ENCODE data around the gene SYT3. TPM values are rescaled to one million over a fixed set of nuclear protein-coding genes. Genes with fewer than 3 reads are reported as not detected.

Gene SYT3
- total RNA-seq, 2 experiments from 2014 or later: not detected

DNA sequence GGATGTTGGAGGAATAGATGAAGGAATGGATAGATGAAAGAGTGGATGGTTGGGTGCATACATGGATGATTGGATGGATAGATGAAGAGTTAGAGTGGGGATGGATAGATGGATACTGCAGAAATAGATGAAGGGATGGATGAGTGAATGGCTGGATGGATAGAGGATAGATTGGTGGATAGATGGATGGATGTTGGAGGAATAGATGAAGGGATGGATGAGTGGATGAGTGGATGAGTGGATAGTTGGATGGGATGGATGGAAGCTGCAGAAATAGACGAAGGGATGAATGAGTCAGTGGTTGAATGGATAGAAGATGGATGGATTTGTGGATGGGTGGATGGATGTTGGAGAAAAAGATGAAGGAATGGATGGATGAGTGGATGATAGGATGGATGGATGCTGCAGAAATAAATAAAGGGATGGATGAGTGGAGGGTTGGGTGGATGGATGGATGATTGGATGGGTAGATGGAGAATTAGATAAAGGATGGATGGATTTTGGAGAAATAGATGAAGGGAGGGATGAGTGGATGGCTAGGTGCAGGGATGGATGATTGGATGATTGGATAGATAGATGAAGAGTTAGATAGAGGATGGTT lies 4.7 kb upstream of the SYT3 start:
- Mint-ChIP-seq H3K27ac (no peak overlapping the region), H3K36me3 (ENCODE audit: low read depth) (no peaks in the 10 kb centered on the region), H3K9me3 (no peaks in the 10 kb centered on the region), H3K4me1 (no peaks in the 10 kb centered on the region), H3K4me3 (no peak overlapping the region), H3K27me3 (peaks cover 11% of the 10 kb centered on the region)
- ChIA-PET POLR2A (no interaction called here), CTCF (no interaction called here)
- no peak for DNase-seq

DNA sequence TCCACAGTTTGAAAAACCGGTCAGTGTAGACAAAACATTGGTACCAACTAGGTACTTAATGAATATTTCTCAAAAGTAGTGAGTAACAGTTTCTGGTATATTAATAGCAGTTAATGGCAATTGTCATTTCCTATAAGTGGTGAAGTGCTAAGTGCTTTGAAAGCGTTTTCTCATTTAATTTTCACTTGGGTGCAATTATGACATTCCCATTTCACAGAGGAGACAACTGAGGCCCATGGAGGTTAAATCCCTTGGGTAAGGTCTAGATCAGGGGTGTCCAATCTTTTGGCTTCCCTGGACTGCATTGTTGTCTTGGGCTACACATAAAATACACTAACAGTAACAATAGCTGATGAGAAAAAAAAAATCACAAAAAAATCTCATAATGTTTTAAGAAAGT lies 687 bp upstream of the SYT3 start:
- DNase-seq: no peak
- CTCF ChIA-PET: no interaction called here
- Mint-ChIP-seq H3K9me3 (peaks cover 2% of the 10 kb centered on the region), H3K27me3 (peaks cover 34% of the 10 kb centered on the region), H3K36me3 (ENCODE audit: low read depth) (no peaks in the 10 kb centered on the region), H3K27ac (no peak overlapping the region), H3K4me3 (no peak overlapping the region), H3K4me1 (no peaks in the 10 kb centered on the region)
- POLR2A ChIA-PET: no interaction called here

- Mint-ChIP-seq H3K9me3 (peaks cover 9% of the 10 kb centered on the region), H3K27me3 (peaks cover 34% of the 10 kb centered on the region), H3K4me1 (no peaks in the 10 kb centered on the region), H3K27ac (no peak overlapping the region), H3K4me3 (no peak overlapping the region), H3K36me3 (ENCODE audit: low read depth) (peaks cover 1% of the 10 kb centered on the region)
- POLR2A ChIA-PET: no interaction called here
- CTCF ChIA-PET: no interaction called here
- DNase-seq: no peak
Measured at GRCh38 chr19:50638600-50638999, 1.1 kb downstream of the SYT3 start.

DNA sequence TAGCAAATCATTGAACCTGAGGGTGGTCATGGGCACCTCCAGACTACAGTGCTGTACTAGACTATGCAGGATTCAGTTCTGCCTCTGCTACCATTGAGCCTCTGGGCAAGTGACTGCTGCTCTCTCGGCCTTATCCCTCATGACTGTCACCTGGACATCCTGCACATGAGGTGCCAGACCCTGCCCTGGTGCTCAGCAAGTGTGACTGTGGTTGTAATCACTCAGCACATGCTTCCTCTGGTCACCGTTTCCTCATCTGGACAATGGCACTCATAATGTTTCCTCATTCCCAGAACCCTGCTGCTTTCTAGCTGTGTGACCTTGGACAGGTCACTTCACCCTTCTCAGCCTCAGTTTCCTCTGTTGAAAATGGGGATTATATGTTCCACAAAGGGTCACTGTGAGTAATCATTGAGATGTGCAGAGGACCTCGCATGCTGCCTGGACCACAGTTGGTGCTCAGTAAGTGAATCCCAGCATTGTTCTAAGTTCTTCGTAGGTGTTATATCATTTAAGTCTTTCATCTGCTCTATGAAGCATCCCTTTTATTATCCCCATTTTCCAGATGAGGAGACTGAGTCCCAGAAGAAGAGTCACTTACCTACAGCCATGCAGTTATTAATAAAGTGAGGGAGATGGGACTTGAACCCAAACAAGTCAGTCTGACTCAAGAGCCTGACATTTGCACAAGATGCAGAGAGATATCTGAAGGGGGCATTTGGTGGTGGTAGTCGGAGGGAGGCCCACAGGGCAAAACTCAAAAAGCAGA lies 3.2 kb downstream of the SYT3 start:
- H3K36me3 Mint-ChIP-seq (ENCODE audit: low read depth): peaks cover 1% of the 10 kb centered on the region
- POLR2A ChIA-PET: no interaction called here
- H3K9me3 Mint-ChIP-seq: peaks cover 16% of the 10 kb centered on the region
- no peak overlapping the region for H3K27ac Mint-ChIP-seq
- H3K4me3 Mint-ChIP-seq: no peak overlapping the region
- CTCF ChIA-PET: no interaction called here
- no peaks in the 10 kb centered on the region for H3K4me1 Mint-ChIP-seq
- peaks cover 34% of the 10 kb centered on the region for H3K27me3 Mint-ChIP-seq
- no peak for DNase-seq

- ChIA-PET POLR2A (no interaction called here), CTCF (no interaction called here)
- Mint-ChIP-seq H3K4me3 (no peak overlapping the region), H3K27me3 (peaks cover 23% of the 10 kb centered on the region), H3K9me3 (peaks cover 16% of the 10 kb centered on the region), H3K4me1 (no peaks in the 10 kb centered on the region), H3K27ac (no peak overlapping the region), H3K36me3 (ENCODE audit: low read depth) (peaks cover 1% of the 10 kb centered on the region)
- DNase-seq: no peak
Measured at GRCh38 chr19:50633973-50634372, 5.7 kb downstream of the SYT3 start.

- Mint-ChIP-seq H3K36me3 (ENCODE audit: low read depth) (peaks cover 1% of the 10 kb centered on the region), H3K9me3 (peaks cover 16% of the 10 kb centered on the region), H3K4me3 (no peak overlapping the region), H3K27ac (no peak overlapping the region), H3K4me1 (no peaks in the 10 kb centered on the region), H3K27me3 (peaks cover 17% of the 10 kb centered on the region)
- ChIA-PET POLR2A (no interaction called here), CTCF (no interaction called here)
- no peak for DNase-seq
Measured at GRCh38 chr19:50633359-50633758, 6.3 kb downstream of the SYT3 start.

DNA sequence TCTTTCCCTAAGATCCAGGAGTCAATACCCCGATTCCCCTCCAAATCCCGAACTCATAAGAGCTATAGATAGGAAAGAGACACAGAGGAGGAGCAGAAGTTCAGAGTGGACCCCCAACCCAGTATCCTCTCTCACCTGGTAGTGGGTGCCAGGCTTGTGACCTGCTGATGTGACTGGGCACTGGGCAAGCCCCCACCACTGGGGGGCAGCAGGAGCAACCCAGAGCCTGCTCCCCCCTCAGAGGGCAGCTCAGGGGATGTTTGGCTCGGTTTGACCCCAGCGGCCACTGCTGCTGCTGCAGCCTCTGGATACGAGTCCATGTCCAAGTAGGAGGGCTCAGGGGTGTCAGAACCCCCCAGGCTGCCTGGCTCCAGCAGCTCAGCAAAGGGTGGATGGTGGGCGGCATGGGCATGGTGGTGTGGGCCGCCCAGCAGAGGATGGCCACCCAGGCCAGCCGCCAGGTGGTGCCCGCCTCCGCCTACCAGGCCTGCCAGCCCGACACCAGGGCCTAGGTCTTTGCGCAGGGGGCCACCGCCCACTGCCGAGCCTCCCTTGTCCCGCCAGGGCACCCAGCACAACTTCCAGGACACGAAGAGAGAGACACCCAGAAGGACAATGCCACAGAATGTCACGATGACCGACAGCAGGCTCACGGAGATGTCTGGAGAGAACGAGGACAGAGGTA lies 7.4 kb downstream of the SYT3 start:
- Mint-ChIP-seq H3K27ac (no peak overlapping the region), H3K4me1 (no peaks in the 10 kb centered on the region), H3K27me3 (peaks cover 7% of the 10 kb centered on the region), H3K9me3 (peaks cover 16% of the 10 kb centered on the region), H3K4me3 (no peak overlapping the region), H3K36me3 (ENCODE audit: low read depth) (peaks cover 1% of the 10 kb centered on the region)
- ChIA-PET POLR2A (no interaction called here), CTCF (no interaction called here)
- DNase-seq: no peak

DNA sequence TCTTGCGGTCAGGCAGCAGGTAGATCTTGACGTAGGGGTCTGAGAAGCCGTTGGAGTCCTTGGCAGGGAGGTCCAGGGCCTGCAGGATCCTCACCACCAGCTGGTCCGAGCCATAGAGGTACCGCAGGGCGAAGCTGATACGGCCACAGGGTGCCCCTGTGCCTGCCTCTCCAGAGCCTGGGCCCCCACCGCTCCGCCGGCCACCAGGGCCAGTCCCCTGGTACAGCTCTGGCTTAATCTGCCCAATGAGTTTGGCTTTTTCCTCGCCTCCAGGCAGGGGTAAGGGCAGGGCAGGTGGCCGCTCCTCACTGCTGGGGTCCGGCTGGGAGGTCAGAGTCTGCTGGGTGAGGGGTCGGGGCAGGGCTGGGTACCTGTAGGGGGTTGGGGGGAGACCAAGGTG lies 9.9 kb downstream of the SYT3 start:
- Mint-ChIP-seq H3K27me3 (no peaks in the 10 kb centered on the region), H3K4me3 (no peak overlapping the region), H3K36me3 (ENCODE audit: low read depth) (peaks cover 1% of the 10 kb centered on the region), H3K9me3 (peaks cover 12% of the 10 kb centered on the region), H3K27ac (no peak overlapping the region), H3K4me1 (no peaks in the 10 kb centered on the region)
- no peak for DNase-seq
- ChIA-PET POLR2A (no interaction called here), CTCF (no interaction called here)

DNA sequence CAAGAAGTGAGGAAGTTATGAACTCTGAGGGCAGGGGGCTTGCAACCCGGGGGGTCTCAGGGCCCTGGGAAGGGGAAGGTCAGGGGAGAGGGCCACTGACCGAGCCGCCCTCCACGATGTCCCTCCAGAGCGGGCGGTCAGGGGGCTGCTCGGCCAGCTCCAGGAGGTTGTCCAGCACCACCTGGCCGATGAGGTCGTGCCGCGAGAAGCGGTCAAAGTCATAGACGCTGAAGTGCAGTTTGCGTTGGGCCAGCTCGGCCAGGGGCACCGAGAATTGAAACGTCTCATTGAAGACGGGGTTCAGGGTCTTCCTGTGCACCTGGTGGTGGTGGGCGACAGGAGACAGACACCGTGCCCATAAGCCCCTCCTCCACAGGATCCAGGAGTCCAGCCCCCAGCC lies 10.5 kb downstream of the SYT3 start:
- no peak overlapping the region for H3K27ac Mint-ChIP-seq
- CTCF ChIA-PET: no interaction called here

DNA sequence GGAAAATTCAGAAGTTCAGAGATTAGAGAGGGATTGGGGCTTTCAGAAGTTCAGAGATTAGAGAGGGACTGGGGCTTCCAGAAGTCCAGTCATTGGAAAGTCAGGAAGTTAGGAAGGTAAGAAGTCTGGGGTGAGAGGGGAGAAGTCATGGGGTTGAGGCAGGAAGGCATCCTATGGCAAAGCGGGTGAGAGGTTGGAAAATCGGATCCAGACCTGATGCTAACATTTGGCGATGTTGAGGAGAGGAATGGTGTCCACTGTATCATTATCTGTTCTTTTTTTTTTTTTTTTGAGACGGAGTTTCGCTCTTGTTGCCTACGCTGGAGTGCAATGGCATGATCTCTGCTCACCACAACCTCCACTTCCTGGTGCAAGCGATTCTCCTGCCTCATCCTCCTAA lies 11.1 kb downstream of the SYT3 start:
- ChIA-PET CTCF (no interaction called here), POLR2A (no interaction called here)
- DNase-seq: no peak
- Mint-ChIP-seq H3K27ac (no peak overlapping the region), H3K4me1 (no peaks in the 10 kb centered on the region), H3K27me3 (no peaks in the 10 kb centered on the region), H3K36me3 (ENCODE audit: low read depth) (no peaks in the 10 kb centered on the region), H3K4me3 (no peak overlapping the region), H3K9me3 (peaks cover 6% of the 10 kb centered on the region)

More for the DNA sequence above, 10.5 kb downstream of the SYT3 start:
- DNase-seq: no peak
- H3K36me3 Mint-ChIP-seq (ENCODE audit: low read depth): peaks cover 1% of the 10 kb centered on the region
- H3K9me3 Mint-ChIP-seq: peaks cover 11% of the 10 kb centered on the region
- POLR2A ChIA-PET: no interaction called here
- no peaks in the 10 kb centered on the region for H3K27me3 Mint-ChIP-seq
- H3K4me3 Mint-ChIP-seq: no peak overlapping the region
- H3K4me1 Mint-ChIP-seq: no peaks in the 10 kb centered on the region

DNA sequence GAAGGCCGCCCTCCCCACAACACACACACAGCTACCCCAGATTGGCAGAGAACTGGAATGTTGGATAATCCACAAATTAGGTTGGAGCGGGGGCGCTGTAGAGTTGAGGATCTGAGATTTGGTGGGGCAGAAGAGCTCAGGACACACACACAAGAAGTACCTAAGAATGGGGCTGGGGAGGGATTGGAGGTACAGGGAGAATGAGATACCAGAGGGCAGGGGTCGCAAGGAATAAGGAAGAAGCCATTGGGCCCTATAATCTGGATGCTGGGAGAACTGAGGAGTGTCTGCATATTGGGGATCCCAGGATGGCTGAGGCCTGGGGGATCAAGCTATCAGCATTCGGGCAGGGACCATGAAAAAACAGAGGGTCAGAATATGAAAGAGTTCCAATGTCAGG lies 11.5 kb downstream of the SYT3 start:
- Mint-ChIP-seq H3K27ac (no peak overlapping the region), H3K4me1 (no peaks in the 10 kb centered on the region), H3K27me3 (no peaks in the 10 kb centered on the region), H3K36me3 (ENCODE audit: low read depth) (no peaks in the 10 kb centered on the region), H3K9me3 (peaks cover 2% of the 10 kb centered on the region), H3K4me3 (no peak overlapping the region)
- CTCF ChIA-PET: no interaction called here
- POLR2A ChIA-PET: no interaction called here
- no peak for DNase-seq

DNA sequence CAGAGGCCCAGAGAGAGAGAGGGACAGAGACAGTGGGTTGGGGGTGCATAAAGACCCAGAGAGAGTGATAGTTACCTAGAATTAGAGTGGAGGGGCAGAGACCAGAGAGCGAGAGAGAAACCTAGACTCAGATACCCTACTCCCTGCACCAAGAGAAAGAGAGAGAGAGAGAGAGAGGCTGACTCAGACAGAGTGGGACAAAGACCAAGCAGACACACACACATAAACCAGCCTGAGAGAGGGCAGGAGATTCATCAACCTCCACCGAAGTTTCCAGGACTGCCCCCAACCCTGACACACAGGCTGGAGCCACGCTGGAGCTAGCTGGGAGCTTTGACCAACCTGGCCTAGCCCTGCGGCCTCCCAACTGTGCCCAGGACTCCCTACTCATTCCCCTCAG lies 12.9 kb downstream of the SYT3 start:
- POLR2A ChIA-PET: no interaction called here
- H3K9me3 Mint-ChIP-seq: no peaks in the 10 kb centered on the region
- no peak overlapping the region for H3K4me3 Mint-ChIP-seq
- H3K4me1 Mint-ChIP-seq: no peaks in the 10 kb centered on the region
- H3K27me3 Mint-ChIP-seq: no peaks in the 10 kb centered on the region
- CTCF ChIA-PET: no interaction called here
- H3K36me3 Mint-ChIP-seq (ENCODE audit: low read depth): no peaks in the 10 kb centered on the region
- no peak overlapping the region for H3K27ac Mint-ChIP-seq
- DNase-seq: no peak

DNA sequence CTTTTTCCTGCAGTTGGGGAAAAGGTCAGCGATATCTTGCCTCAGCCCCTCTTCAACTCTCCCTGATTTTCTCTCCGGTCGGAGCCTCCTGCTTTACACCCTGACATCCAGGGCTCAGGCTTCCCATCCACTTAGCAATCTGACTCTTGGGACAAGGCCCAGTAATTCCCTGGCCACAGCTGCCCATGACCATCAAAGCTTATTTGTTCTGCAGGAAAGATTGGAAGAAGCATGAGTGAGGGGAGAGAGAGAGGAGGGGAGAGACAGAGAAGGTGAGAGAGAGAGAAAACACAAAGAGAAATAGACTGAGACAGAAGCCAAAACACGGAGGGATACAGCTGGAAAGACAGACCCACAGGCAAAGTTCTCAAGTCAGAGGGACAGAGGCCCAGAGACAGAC lies 13.7 kb downstream of the SYT3 start:
- no peak overlapping the region for H3K27ac Mint-ChIP-seq
- ChIA-PET POLR2A (no interaction called here), CTCF (no interaction called here)
- H3K36me3 Mint-ChIP-seq (ENCODE audit: low read depth): no peaks in the 10 kb centered on the region
- DNase-seq: no peak
- H3K4me1 Mint-ChIP-seq: no peaks in the 10 kb centered on the region
- H3K27me3 Mint-ChIP-seq: no peaks in the 10 kb centered on the region
- H3K4me3 Mint-ChIP-seq: no peak overlapping the region
- no peaks in the 10 kb centered on the region for H3K9me3 Mint-ChIP-seq
